ENCODE results near the gene BTN3A1. TPM values are rescaled to one million over a fixed set of nuclear protein-coding genes. Genes with fewer than 3 reads are reported as not detected.

BTN3A1 gene
- total RNA-seq, 4 donors from 2014 or later, result 12.3 to 29.3 (median 16.6) TPM

DNA sequence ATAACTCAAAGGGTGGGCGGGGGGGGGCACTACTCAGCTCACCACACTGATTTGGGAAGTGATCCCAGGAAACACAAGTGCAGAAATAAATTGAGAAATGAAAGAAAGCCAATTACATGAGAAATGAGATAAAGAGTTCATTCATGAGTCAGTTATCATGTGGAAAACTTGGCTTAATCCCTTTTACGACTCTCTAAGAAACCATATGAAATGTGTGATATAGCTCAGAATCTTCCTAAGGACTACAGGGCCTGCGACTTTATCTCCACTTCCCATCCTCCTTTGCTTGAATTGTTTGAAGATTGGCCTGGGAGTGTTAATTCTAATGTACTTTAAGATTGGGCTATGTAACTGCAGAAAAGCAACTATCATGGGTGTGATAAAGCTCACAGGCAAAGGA, 22.8 kb upstream of the BTN3A1 start:
- WGBS, 2 donors, result 45 to 63% methylated on average over 3 of the region's 3 CpGs
- DNase-seq (ENCODE audit: low spot score in 2 of 2), result no peak
- no peak for TF ChIP-seq EP300 (IDR thresholded peaks at IDR 0.05)
- Histone ChIP-seq H3K27me3 (no peaks in the 10 kb centered on the region), H3K27ac (no peak overlapping the region), H3K9me3 (no peaks in the 10 kb centered on the region), H3K4me1 (peaks cover 0 to 19% (median 2%) of the 10 kb centered on the region in 4 donors), H3K36me3 (peaks cover 0 to 27% (median 6%) of the 10 kb centered on the region in 3 donors), H3K4me3 (no peak overlapping the region)

- TF ChIP-seq POLR2A (IDR thresholded peaks at IDR 0.05) (no peak), EP300 (IDR thresholded peaks at IDR 0.05) (no peak), CTCF (IDR thresholded peaks at IDR 0.05) (no peak)
- peaks cover 0 to 22% (median 6%) of the 10 kb centered on the region in 3 donors for H3K36me3 ChIP-seq
These were observed 22.3 kb upstream of the BTN3A1 start for GRCh38 chr6:26379740-26380139.

GRCh38 chr6:26380256-26380655, 21.8 kb upstream of the BTN3A1 start:
- Histone ChIP-seq H3K27me3 (no peaks in the 10 kb centered on the region), H3K27ac (no peak overlapping the region), H3K4me1 (peaks cover 0 to 24% (median 2%) of the 10 kb centered on the region in 4 donors), H3K4me3 (no peak overlapping the region), H3K36me3 (peaks cover 0 to 17% (median under 1%) of the 10 kb centered on the region in 3 donors), H3K9me3 (no peaks in the 10 kb centered on the region)
- 79 to 89% methylated on average over 3 of the region's 3 CpGs for WGBS, 2 donors
- TF ChIP-seq EP300 (IDR thresholded peaks at IDR 0.05), result no peak
- no peak for TF ChIP-seq POLR2A (IDR thresholded peaks at IDR 0.05)
- DNase-seq (ENCODE audit: low spot score in 2 of 2), result no peak

More at GRCh38 chr6:26379740-26380139, 22.3 kb upstream of the BTN3A1 start:
- no peak for DNase-seq (ENCODE audit: low spot score in 2 of 2)
- H3K4me3 ChIP-seq, result no peak overlapping the region
- no peak overlapping the region for H3K27ac ChIP-seq
- H3K9me3 ChIP-seq, result no peaks in the 10 kb centered on the region
- no peaks in the 10 kb centered on the region for H3K27me3 ChIP-seq
- peaks cover 0 to 22% (median 2%) of the 10 kb centered on the region in 4 donors for H3K4me1 ChIP-seq

DNA sequence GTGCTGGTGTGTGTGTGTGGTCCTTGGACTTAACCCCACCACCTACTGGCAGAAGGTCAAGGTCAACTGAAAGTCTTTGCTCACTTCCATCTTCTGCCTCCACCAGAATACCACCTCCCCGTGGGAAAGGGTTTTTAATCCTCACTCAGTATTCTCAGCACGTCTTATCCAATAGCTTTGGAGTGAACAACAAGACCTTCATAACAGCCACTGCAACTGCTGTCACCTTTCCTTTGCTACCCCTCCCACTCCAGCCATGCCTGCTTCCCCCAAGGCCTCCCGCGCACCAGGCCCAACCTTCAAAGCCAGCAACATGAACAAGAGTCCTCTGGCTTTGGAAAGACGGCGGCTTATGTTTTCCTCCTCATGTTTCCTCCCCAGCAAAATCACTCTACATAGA, 20.0 kb upstream of the BTN3A1 start:
- DNase-seq (ENCODE audit: low spot score in 2 of 2), result no peak
- 86 to 92% methylated on average over 6 of the region's 6 CpGs for WGBS, 2 donors
- no peaks in the 10 kb centered on the region for H3K9me3 ChIP-seq
- H3K27me3 ChIP-seq, result no peaks in the 10 kb centered on the region
- no peak overlapping the region for H3K4me3 ChIP-seq
- H3K4me1 ChIP-seq, result peaks cover 0 to 24% (median 2%) of the 10 kb centered on the region in 4 donors
- H3K36me3 ChIP-seq, result peaks cover 0 to under 1% (median 0%) of the 10 kb centered on the region in 3 donors
- no peak overlapping the region for H3K27ac ChIP-seq
- TF ChIP-seq EP300 (IDR thresholded peaks at IDR 0.05), result no peak
- no peak for TF ChIP-seq POLR2A (IDR thresholded peaks at IDR 0.05)
- no peak for TF ChIP-seq CTCF (IDR thresholded peaks at IDR 0.05)

DNA sequence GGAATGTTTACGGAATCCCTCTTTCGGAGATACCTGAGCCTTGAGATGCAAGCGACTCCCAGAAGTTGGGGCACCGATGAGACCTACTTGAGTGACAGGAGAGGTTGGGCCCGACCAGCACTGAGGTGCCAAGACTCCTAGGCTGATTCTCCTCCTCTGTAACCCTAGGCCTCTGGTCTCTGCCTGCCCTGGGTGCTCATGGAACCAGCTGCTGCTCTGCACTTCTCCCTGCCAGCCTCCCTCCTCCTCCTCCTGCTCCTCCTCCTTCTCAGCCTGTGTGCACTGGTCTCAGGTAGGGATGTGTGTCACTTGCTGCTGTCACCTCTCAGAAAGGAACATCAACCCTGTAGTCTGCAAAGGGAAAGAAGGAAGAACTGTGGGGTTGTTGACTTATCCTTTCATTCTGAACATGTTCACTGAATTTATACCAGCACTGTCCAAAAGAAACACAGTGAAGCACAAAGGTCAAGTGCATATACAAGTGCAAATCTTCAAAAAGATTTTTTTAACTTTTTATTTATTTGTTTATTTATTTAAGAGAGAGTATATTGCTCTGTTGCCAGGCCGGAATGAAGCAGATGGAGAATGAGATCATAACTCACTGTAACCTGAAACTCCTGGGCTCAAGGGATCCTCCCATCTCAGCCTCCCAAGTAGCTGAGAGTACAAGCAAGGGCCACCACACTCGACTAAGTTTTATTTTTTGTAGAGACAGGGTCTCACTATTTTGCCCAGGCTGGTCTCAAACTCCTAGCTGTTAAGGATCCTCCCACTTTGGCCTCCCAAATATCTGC, 18.3 kb upstream of the BTN3A1 start:
- WGBS, 2 donors, result 13 to 14% methylated on average over 7 of the region's 7 CpGs
- Histone ChIP-seq H3K9me3 (no peaks in the 10 kb centered on the region), H3K36me3 (peaks cover 0 to 11% (median 0%) of the 10 kb centered on the region in 3 donors), H3K27ac (peak overlapping the region; percentile 53 to 86 (median 78)), H3K4me1 (peaks cover 0 to 15% (median 2%) of the 10 kb centered on the region in 4 donors), H3K4me3 (peak overlapping the region; percentile 52 to 61 (median 54)), H3K27me3 (no peaks in the 10 kb centered on the region)
- no peak for DNase-seq (ENCODE audit: low spot score in 2 of 2)
- TF ChIP-seq CTCF (IDR thresholded peaks at IDR 0.05) (no peak), POLR2A (IDR thresholded peaks at IDR 0.05) (no peak), EP300 (IDR thresholded peaks at IDR 0.05) (no peak)

- no peaks in the 10 kb centered on the region for H3K9me3 ChIP-seq
- WGBS, 2 donors, result 73 to 83% methylated on average over 9 of the region's 9 CpGs
- H3K4me1 ChIP-seq, result peaks cover 0 to 15% (median 2%) of the 10 kb centered on the region in 4 donors
- H3K27ac ChIP-seq, result no peak overlapping the region
- H3K27me3 ChIP-seq, result no peaks in the 10 kb centered on the region
- H3K4me3 ChIP-seq, result no peak overlapping the region
- no peak for DNase-seq (ENCODE audit: low spot score in 2 of 2)
- H3K36me3 ChIP-seq, result peaks cover 0 to 25% (median 4%) of the 10 kb centered on the region in 3 donors
- TF ChIP-seq EP300 (IDR thresholded peaks at IDR 0.05), result no peak
- no peak for TF ChIP-seq POLR2A (IDR thresholded peaks at IDR 0.05)
- no peak for TF ChIP-seq CTCF (IDR thresholded peaks at IDR 0.05)
These were observed 16.3 kb upstream of the BTN3A1 start for GRCh38 chr6:26385734-26386125.

All from tibial nerve (tissue), 4 donors.